Stimulated activated naive CD8-positive, alpha-beta T cell treated with anti-CD3 and anti-CD28 coated beads, Interleukin-15, amount 100 ng/mL, for 72 hours (primary cell): ENCODE data around the gene PFKP.

ENCODE experiments used
- ATAC-seq: fragments of 150-1000 bp; cut with Tn5 transposase; 2 replicates; pipeline ENCODE4 v1.10.0; 2021; ENCODE audit warnings: mild to moderate bottlenecking, moderate library complexity
- DNase-seq, 2 donors: peaks; one replicate each; pipeline ENCODE4 v3.0.0; 2021 to 2022
- H3K27ac Mint-ChIP-seq, 2 donors: one replicate each; pipeline ENCODE4 v1.8.0; 2022; ENCODE audit warnings: mild to moderate bottlenecking in 2 of 2, mixed read lengths in 2 of 2, moderate library complexity in 2 of 2
- H3K27me3 Mint-ChIP-seq: one replicate; pipeline ENCODE4 v1.8.0; 2022; ENCODE audit warnings: mixed read lengths
- H3K4me1 Mint-ChIP-seq: one replicate; pipeline ENCODE4 v1.8.0; 2022; ENCODE audit warnings: mild to moderate bottlenecking, mixed read lengths
- H3K4me3 Mint-ChIP-seq, 2 donors: one replicate each; pipeline ENCODE4 v1.8.0; 2022; ENCODE audit warnings: mild to moderate bottlenecking in 2 of 2, mixed read lengths in 2 of 2, moderate library complexity in 1 of 2
- H3K9me3 Mint-ChIP-seq, 2 donors: one replicate each; pipeline ENCODE4 v1.8.0; 2022; ENCODE audit warnings: mixed read lengths in 2 of 2

The PFKP gene

GRCh38 chr10:3067118-3067858 is at the start of gene PFKP:
Gene PFKP (plus strand): TSS chr10:3067548. CDS start chr10:3067596, 48 bp downstream.
- Mint-ChIP-seq H3K27me3 (peaks cover 16% of the 10 kb centered on the region), H3K9me3 (no peaks in the 10 kb centered on the region), H3K4me1 (peaks cover 34% of the 10 kb centered on the region), H3K4me3 (peak within 1 kb of the TSS; percentile 90 to 97), H3K27ac (peak within 1 kb of the TSS; percentile 95 to 97)
- peak; percentile 63 for ATAC-seq
- DNase-seq, result peak; percentile 53 to 56

- peaks cover 5 to 7% of the 10 kb centered on the region in 2 donors for H3K9me3 Mint-ChIP-seq
- DNase-seq, result no peak
- peaks cover 28% of the 10 kb centered on the region for H3K27me3 Mint-ChIP-seq
- H3K4me3 Mint-ChIP-seq, result no peak overlapping the region
- H3K4me1 Mint-ChIP-seq, result no peaks in the 10 kb centered on the region
- H3K27ac Mint-ChIP-seq, result no peak overlapping the region
- no peak for ATAC-seq
Observed at GRCh38 chr10:3018247-3018646, 49.1 kb upstream of the PFKP start.

GRCh38 chr10:3020311-3020710 is 47.0 kb upstream of the PFKP start:
- Mint-ChIP-seq H3K4me3 (no peak overlapping the region), H3K27ac (no peak overlapping the region), H3K27me3 (peaks cover 22% of the 10 kb centered on the region), H3K9me3 (peaks cover 0 to 7% of the 10 kb centered on the region in 2 donors), H3K4me1 (no peaks in the 10 kb centered on the region)
- ATAC-seq (no peak), DNase-seq (no peak)

GRCh38 chr10:3020881-3021280 is 46.5 kb upstream of the PFKP start:
- Mint-ChIP-seq H3K27ac (no peak overlapping the region), H3K9me3 (peaks cover 0 to 7% of the 10 kb centered on the region in 2 donors), H3K4me1 (no peaks in the 10 kb centered on the region), H3K27me3 (peaks cover 19% of the 10 kb centered on the region), H3K4me3 (no peak overlapping the region)
- ATAC-seq (no peak), DNase-seq (no peak)

GRCh38 chr10:3022027-3022426 is 45.3 kb upstream of the PFKP start:
- H3K4me1 Mint-ChIP-seq, result no peaks in the 10 kb centered on the region
- no peak for DNase-seq
- H3K9me3 Mint-ChIP-seq, result peaks cover 0 to 7% of the 10 kb centered on the region in 2 donors
- peak overlapping the region in 1 of 2 donors; percentile 42 for H3K27ac Mint-ChIP-seq
- no peak overlapping the region for H3K4me3 Mint-ChIP-seq
- ATAC-seq, result no peak
- peaks cover 31% of the 10 kb centered on the region for H3K27me3 Mint-ChIP-seq

- Mint-ChIP-seq H3K9me3 (peaks cover 0 to 7% of the 10 kb centered on the region in 2 donors), H3K4me3 (no peak overlapping the region), H3K27me3 (peaks cover 42% of the 10 kb centered on the region), H3K27ac (no peak overlapping the region), H3K4me1 (no peaks in the 10 kb centered on the region)
- no peak for ATAC-seq
- no peak for DNase-seq
Observed at GRCh38 chr10:3023892-3024291, 43.5 kb upstream of the PFKP start.

GRCh38 chr10:3025026-3025683 is 42.2 kb upstream of the PFKP start:
- no peak overlapping the region for H3K27ac Mint-ChIP-seq
- no peak overlapping the region for H3K4me3 Mint-ChIP-seq
- H3K9me3 Mint-ChIP-seq, result peaks cover 0 to 7% of the 10 kb centered on the region in 2 donors
- H3K27me3 Mint-ChIP-seq, result peaks cover 54% of the 10 kb centered on the region
- H3K4me1 Mint-ChIP-seq, result no peaks in the 10 kb centered on the region
- DNase-seq (no peak), ATAC-seq (no peak)

GRCh38 chr10:3027866-3028265 is 39.5 kb upstream of the PFKP start:
- Mint-ChIP-seq H3K27me3 (peaks cover 62% of the 10 kb centered on the region), H3K4me1 (no peaks in the 10 kb centered on the region), H3K9me3 (peaks cover 0 to 6% of the 10 kb centered on the region in 2 donors), H3K4me3 (no peak overlapping the region), H3K27ac (no peak overlapping the region)
- ATAC-seq (no peak), DNase-seq (no peak)

- H3K4me3 Mint-ChIP-seq, result no peak overlapping the region
- H3K27ac Mint-ChIP-seq, result no peak overlapping the region
- peaks cover 56% of the 10 kb centered on the region for H3K27me3 Mint-ChIP-seq
- no peaks in the 10 kb centered on the region for H3K4me1 Mint-ChIP-seq
- peaks cover 0 to under 1% of the 10 kb centered on the region in 2 donors for H3K9me3 Mint-ChIP-seq
- DNase-seq (no peak), ATAC-seq (no peak)
Observed at GRCh38 chr10:3028441-3028840, 38.9 kb upstream of the PFKP start.

- no peak for ATAC-seq
- Mint-ChIP-seq H3K4me3 (no peak overlapping the region), H3K27ac (no peak overlapping the region), H3K4me1 (no peaks in the 10 kb centered on the region), H3K27me3 (peaks cover 60% of the 10 kb centered on the region), H3K9me3 (no peaks in the 10 kb centered on the region)
- DNase-seq, result no peak
Observed at GRCh38 chr10:3030765-3031164, 36.6 kb upstream of the PFKP start.

GRCh38 chr10:3031490-3031889 is 35.9 kb upstream of the PFKP start:
- Mint-ChIP-seq H3K27ac (no peak overlapping the region), H3K27me3 (peaks cover 59% of the 10 kb centered on the region), H3K9me3 (no peaks in the 10 kb centered on the region), H3K4me1 (no peaks in the 10 kb centered on the region), H3K4me3 (no peak overlapping the region)
- DNase-seq (no peak), ATAC-seq (no peak)

GRCh38 chr10:3033925-3034324 is 33.4 kb upstream of the PFKP start:
- ATAC-seq, result no peak
- peaks cover 53% of the 10 kb centered on the region for H3K27me3 Mint-ChIP-seq

GRCh38 chr10:3034616-3035015 is 32.7 kb upstream of the PFKP start:
- peaks cover 46% of the 10 kb centered on the region for H3K27me3 Mint-ChIP-seq
- H3K4me3 Mint-ChIP-seq, result no peak overlapping the region
- peaks cover 0 to 18% of the 10 kb centered on the region in 2 donors for H3K9me3 Mint-ChIP-seq
- H3K27ac Mint-ChIP-seq, result no peak overlapping the region
- DNase-seq, result no peak
- ATAC-seq, result no peak
- H3K4me1 Mint-ChIP-seq, result no peaks in the 10 kb centered on the region

More at GRCh38 chr10:3033925-3034324, 33.4 kb upstream of the PFKP start:
- no peak overlapping the region for H3K4me3 Mint-ChIP-seq
- no peak overlapping the region for H3K27ac Mint-ChIP-seq
- H3K9me3 Mint-ChIP-seq, result peaks cover 0 to 14% of the 10 kb centered on the region in 2 donors
- no peak for DNase-seq
- no peaks in the 10 kb centered on the region for H3K4me1 Mint-ChIP-seq

GRCh38 chr10:3036155-3037021 is 31.0 kb upstream of the PFKP start:
- peaks cover 40% of the 10 kb centered on the region for H3K27me3 Mint-ChIP-seq
- H3K4me1 Mint-ChIP-seq, result no peaks in the 10 kb centered on the region
- H3K27ac Mint-ChIP-seq, result no peak overlapping the region
- ATAC-seq (no peak), DNase-seq (no peak)
- H3K4me3 Mint-ChIP-seq, result no peak overlapping the region
- peaks cover 0 to 18% of the 10 kb centered on the region in 2 donors for H3K9me3 Mint-ChIP-seq

GRCh38 chr10:3037182-3037581 is 30.2 kb upstream of the PFKP start:
- H3K27me3 Mint-ChIP-seq, result peaks cover 37% of the 10 kb centered on the region
- no peak overlapping the region for H3K4me3 Mint-ChIP-seq
- H3K27ac Mint-ChIP-seq, result no peak overlapping the region
- DNase-seq, result no peak
- H3K4me1 Mint-ChIP-seq, result no peaks in the 10 kb centered on the region
- H3K9me3 Mint-ChIP-seq, result peaks cover 0 to 18% of the 10 kb centered on the region in 2 donors
- no peak for ATAC-seq
